Right renal cortex interstitium (tissue), 3 donors: ENCODE data around the gene GNG7. TPM values are rescaled to one million over a fixed set of nuclear protein-coding genes. Genes with fewer than 3 reads are reported as not detected.
"Not testable (repeated sequence)": the region's sequence is repeated elsewhere in the genome, so short reads cannot be mapped to it uniquely, and the experiment has no call there.

Experiments
- DNase-seq, 3 donors: peaks; one replicate each; pipeline ENCODE4 v3.0.0-alpha.2; 2013; ENCODE audit warnings: low read depth in 3 of 3, low spot score in 2 of 3
- polyA plus RNA-seq, 3 donors: library from polyadenylated mRNA; unstranded; fragments of 120-200 nt; gene quantifications; one replicate each; pipeline ENCODE4 v1.2.1, GENCODE V29; 2013; ENCODE audit not compliant: insufficient read length in 3 of 3

GNG7 gene
- polyA plus RNA-seq, 3 donors, result 4.9 to 5.2 (median 5.0) TPM

DNA sequence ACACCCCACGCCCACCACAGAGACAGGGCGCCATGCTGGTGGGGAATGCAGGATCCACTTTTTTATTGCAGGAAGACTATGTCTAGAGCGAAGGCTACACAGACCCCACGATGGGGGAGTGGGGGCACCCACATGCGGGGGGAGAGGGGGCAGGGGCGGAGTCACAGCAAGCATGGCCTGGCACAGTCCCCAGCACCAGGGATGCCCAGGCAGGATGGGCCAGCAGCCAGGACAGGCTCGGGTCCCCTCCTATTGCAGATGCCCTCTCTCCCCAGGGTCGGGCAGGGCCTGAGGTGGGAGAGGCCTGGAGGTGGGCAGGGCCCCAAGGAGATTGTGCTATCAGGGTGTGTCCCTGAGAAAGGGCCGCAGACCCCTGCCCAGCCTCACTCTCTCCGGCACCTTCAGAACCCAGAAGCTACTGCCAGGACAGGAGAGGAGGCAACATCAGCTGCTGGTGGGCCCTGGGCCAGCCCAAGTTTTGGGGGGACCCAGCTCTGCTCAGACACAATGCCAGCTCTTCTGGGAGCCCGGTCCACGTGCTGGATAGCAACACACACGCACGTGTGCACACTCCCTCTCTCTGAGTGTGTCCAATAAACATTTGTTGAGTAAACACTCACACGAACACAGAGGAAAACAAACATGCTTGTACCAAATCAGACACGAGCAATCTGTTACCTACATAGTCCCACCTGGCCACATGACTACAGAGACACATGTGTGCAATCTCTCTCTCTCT, 12.2 kb upstream of the GNG7 start:
- no peak for DNase-seq

GRCh38 chr19:2714102-2714501, 11.6 kb upstream of the GNG7 start:
- DNase-seq, result not testable (repeated sequence)

- DNase-seq, result not testable (repeated sequence)
Measured at GRCh38 chr19:2713170-2713569, 10.7 kb upstream of the GNG7 start.

- no peak for DNase-seq
Measured at GRCh38 chr19:2711875-2712205, 9.3 kb upstream of the GNG7 start.

GRCh38 chr19:2711172-2711874, 8.8 kb upstream of the GNG7 start:
- no peak for DNase-seq

GRCh38 chr19:2706251-2706650, 3.8 kb upstream of the GNG7 start:
- DNase-seq, result no peak

GRCh38 chr19:2703691-2704216, 1.3 kb upstream of the GNG7 start:
- no peak for DNase-seq

DNA sequence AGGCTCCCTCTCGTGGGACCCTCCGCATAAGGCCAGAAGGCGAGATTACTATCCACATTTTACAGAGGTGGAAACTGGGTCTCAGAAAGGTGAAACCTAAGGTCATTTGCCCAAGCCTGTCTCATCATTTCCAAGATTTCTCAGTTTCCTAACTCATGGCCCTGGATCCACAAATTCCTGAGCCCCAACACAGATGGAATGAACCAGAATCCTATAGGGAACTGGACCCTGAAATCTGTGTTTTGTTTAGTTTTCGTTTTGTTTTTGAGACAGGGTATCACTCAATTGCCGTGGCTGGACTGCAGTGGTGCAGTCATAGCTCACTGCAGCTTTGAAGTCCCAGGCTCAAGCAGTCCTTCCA, 563 bp upstream of the GNG7 start:
- no peak for DNase-seq

GRCh38 chr19:2701361-2702169, 929 bp downstream of the GNG7 start:
- no peak for DNase-seq

DNA sequence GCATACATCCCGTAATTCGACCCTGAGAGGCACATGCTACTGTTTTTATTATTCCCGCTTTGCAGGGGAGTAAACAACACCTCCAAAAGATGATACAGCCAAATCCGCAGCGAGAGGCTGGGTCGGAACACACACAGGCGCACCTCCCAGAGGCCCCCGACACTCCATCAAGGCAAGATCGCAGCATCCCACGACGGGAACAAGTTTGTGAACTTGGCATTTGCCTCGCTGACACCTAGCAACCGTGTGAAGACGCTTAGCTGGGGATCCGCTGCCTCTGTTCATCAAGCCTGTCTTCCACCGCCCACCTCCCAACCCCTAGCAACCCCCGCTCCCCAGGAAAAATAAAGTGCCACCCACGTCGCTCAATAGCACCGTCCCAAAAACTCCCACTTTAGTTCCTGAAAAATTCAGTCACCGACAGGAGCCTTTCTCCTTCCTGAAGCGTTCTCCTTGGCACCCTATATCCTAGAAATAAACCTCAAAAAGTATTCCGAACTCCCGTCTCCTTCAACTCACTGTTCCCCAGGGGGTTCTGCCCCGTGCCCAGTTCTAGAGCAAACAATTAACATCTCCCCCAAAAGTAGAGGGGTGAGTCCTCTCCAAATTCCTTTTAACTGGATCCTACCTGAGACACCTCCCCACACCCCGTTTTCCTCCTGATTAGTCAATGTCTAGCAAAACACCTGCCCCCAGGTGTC, 1.7 kb downstream of the GNG7 start:
- no peak for DNase-seq

DNA sequence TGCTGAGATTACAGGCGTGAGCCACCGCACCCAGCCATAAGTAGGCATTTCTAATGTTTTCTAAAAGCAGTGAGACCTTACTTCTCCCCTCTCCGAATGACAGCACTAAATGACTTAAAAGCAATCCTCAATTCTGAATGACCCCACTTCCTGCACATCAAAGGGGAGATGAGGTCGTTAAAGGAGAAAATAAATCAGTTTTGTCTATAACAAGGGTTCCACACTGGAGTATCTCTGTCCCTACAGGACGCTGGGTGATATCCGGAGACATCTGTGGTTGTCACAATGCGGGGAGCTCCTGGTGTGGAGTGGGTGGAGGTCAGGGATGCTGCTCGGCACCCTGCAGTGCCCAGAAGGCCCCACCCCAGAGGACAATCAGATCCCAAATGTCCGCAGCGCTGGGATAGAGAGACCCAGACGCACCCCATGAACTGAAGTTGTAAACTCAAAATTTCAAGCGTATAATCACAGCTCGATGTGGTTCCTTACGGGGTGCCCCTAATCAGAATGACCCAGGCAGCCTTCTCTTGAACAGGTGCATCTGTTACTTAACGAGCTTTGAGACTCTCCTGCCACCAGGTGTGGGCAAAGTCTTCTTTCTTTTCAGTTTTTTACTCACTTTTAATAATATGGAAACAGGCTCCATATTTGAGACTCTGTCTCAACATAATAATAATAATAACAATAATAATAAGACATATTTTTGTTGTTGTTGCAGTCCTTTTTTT, 2.9 kb downstream of the GNG7 start:
- DNase-seq, result no peak

DNA sequence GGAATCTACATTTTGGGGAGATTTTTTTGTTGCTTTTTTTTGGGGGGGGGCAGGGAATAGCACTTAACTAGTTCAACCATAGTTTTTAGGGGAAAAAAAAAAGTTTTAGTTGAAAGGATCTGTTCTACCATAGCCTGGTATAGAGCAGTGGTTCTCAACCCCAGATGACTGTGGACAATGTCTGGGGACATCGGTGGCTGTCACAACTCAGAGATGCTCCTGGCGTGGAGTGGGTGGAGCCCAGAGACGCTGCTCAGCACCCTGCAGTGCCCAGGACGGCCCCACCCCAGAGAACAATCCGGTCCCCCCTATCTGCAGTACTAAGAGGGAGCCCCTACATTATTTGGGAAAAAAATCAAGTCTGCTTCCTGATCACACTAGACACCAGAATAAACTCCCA, 8.3 kb downstream of the GNG7 start:
- DNase-seq, result no peak

- no peak for DNase-seq
Measured at GRCh38 chr19:2693492-2694160, 8.9 kb downstream of the GNG7 start.

DNA sequence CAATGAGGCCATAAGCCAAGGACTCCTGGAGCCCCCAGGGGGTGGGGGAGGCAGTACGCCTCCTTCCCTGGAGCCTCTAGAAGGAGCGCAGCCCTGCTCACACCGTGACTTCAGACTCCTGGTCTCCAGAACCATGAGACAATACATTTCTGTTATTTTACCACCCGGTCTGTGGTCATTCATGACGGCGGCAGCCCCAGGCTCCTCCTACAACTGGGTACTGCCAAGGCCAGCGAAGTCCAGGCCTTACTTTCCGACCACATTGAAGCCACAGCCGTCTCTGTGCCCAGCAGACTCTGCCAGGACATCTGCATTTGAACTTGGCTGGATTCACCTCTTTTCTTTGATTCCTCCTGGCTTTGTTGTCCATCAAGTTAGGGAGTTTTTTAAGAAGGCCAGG, 10.5 kb downstream of the GNG7 start:
- DNase-seq, result no peak

DNA sequence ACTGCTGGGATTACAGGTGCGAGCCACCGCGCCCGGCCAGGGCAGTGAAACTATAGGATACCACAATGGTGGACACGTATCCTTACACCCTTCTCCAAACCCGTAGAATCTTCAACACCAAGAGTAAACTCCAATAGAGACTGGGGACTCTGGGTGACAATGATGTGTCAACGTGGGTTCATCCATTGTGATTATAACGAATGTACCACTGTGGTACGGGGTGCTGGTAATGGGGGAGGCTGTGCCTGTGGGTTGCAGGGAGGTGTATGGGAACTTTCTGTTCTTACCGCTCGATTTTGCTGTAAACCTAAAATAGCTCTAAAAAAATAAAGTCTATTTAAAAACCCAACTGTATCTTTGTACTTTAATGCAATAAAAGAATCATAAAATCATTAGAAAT, 11.6 kb downstream of the GNG7 start:
- no peak for DNase-seq

DNA sequence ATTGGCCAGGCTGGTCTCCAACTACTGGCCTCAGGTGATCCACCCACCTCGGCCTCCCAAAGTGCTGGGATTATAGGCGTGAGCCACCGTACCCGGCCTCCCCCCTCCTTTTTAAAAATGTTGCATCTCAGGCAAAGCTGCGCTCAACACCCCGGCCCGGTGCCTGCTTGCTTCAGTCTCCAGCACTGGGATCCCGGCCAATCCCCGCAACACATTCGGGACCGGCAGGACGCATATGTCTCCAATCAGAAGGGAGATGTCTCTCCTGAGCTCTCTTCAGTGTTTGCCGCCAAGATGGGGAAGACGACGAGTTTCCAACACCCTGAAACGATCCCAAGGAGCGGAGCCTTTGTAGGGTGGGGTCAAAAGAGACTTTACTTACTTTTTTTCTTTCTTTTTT, 16.1 kb downstream of the GNG7 start:
- DNase-seq, result no peak

- DNase-seq, result no peak
Measured at GRCh38 chr19:2685204-2685704, 17.2 kb downstream of the GNG7 start.

DNA sequence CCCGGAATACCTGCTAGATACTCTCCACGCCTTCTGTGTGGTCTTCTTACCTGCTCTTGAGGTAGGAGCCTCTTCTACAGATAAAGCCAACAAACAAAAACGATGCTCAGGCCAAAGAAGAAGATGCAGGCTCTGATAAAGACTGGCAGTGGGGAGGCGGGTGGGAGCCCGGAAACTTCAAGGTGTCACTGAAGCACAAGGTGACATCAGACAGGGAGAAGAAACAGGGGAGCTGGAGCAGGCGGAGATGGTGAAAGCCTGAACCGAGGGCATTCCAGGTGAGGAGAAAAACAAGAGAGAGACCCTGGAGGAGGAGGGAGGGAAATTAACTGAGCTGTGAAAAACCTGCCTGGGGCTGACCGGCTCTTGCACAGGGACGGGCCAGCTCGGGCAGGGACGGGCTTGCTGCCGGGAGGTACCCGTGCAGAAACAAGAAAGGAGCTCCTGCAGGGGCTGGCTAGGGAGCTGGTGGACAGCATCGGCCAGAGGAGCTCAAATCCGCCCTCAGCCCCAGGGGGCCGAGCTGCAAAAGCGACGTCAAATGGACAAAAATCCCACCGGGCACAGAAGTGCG, 19.0 kb downstream of the GNG7 start:
- DNase-seq, result no peak

DNA sequence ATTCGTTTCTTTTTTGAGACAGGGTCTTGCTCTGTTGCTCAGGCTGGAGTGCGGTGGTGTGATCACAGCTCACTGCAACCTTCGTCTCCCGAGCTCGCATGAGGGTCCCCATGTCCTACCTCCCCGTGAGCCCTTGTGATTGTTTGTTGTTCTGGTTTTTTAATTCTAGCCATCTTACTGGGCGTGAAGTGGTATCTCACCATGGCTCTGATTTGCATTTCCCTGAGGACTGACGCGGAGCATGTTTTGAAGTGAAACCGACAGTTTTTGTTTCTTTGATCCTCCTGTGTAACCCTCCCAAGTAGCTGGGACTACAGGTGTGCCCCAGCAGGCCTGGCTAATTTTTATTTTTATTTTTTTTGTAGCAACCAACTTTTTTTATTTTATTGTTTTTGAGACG, 21.7 kb downstream of the GNG7 start:
- DNase-seq, result no peak
